Colonic mucosa (tissue), 4 donors: ENCODE data around the gene STC2. TPM values are rescaled to one million over a fixed set of nuclear protein-coding genes. Genes with fewer than 3 reads are reported as not detected.
"Not testable (repeated sequence)": the region's sequence is repeated elsewhere in the genome, so short reads cannot be mapped to it uniquely, and the experiment has no call there.

Experiments used
- DNase-seq: peaks from one replicate; pipeline ENCODE4 v3.0.0-alpha.2; 2020
- H3K27ac ChIP-seq: fragments of 200-600 bp; one replicate; pipeline ENCODE4 v1.8.0; 2021
- H3K27me3 ChIP-seq: fragments of 200-600 bp; one replicate; pipeline ENCODE4 v1.8.0; 2021
- H3K36me3 ChIP-seq: fragments of 200-600 bp; one replicate; pipeline ENCODE4 v1.8.0; 2021
- H3K4me1 ChIP-seq: fragments of 200-600 bp; one replicate; pipeline ENCODE4 v1.8.0; 2021; ENCODE audit warnings: mild to moderate bottlenecking
- H3K4me3 ChIP-seq: fragments of 200-600 bp; one replicate; pipeline ENCODE4 v1.8.0; 2021
- H3K9ac ChIP-seq, 2 donors: one replicate each; pipeline ENCODE4 v1.7.0; 2013; ENCODE audit warnings: control low read depth in 2 of 2, low read depth in 2 of 2, low read length in 2 of 2
- H3K9me3 ChIP-seq: fragments of 200-600 bp; one replicate; pipeline ENCODE4 v1.8.0; 2021
- CTCF ChIP-seq: fragments of 200-600 bp; IDR thresholded peaks from one replicate; pipeline ENCODE4 v1.8.0; 2022; ENCODE audit warnings: antibody characterized with exemption, mild to moderate bottlenecking
- intact Hi-C: fragments of 100-400 bp; cut with DNase I; formaldehyde crosslinking; loops from one replicate; pipeline ENCODE4 v1.14.1; 2022
- total RNA-seq, 2 donors: library from RNA; stranded (reverse); fragmentation: NEBNext Ultra II Directional in 1 of 2; extraction: Animal tissue kit (Norgen Biotek cat#: 25700) in 1 of 2; gene quantifications; one replicate each; pipeline ENCODE4 v1.2.1, GENCODE V29; 2021
- donor health status: healthy.
- donor health status: DM: no; HTN: no; CAD: no.
- donor health status: DM: no; HTN: no; CAD: no.

Gene STC2
- total RNA-seq, 2 donors from 2014 or later: 1.8 to 2.5 TPM

- Histone ChIP-seq H3K4me3 (no peak overlapping the region), H3K4me1 (no peaks in the 10 kb centered on the region), H3K9me3 (no peaks in the 10 kb centered on the region), H3K36me3 (no peaks in the 10 kb centered on the region), H3K27me3 (peaks cover 17% of the 10 kb centered on the region), H3K9ac (no peak overlapping the region), H3K27ac (no peak overlapping the region)
- DNase-seq: no peak
- no peak for TF ChIP-seq CTCF
- intact Hi-C loops: loop anchor here (10.0 kb wide), 1 partner anchor 315 kb away; no protein-coding TSS in a partner anchor
These were observed 38.8 kb downstream of the STC2 start for GRCh38 chr5:173289372-173289771.

GRCh38 chr5:173288632-173289031 is 39.6 kb downstream of the STC2 start:
- H3K27me3 ChIP-seq: peaks cover 13% of the 10 kb centered on the region
- no peak overlapping the region for H3K27ac ChIP-seq
- intact Hi-C loops: loop anchor here (10.0 kb wide), 1 partner anchor 314 kb away; no protein-coding TSS in a partner anchor

GRCh38 chr5:173287086-173287485 is 41.1 kb downstream of the STC2 start:
- peaks cover 13% of the 10 kb centered on the region for H3K27me3 ChIP-seq
- intact Hi-C loops: loop anchor here (10.0 kb wide), 1 partner anchor 312 kb away; no protein-coding TSS in a partner anchor

More at GRCh38 chr5:173288632-173289031, 39.6 kb downstream of the STC2 start:
- Histone ChIP-seq H3K36me3 (no peaks in the 10 kb centered on the region), H3K4me3 (no peak overlapping the region), H3K9me3 (no peaks in the 10 kb centered on the region), H3K4me1 (peaks cover 3% of the 10 kb centered on the region), H3K9ac (no peak overlapping the region)
- no peak for TF ChIP-seq CTCF
- no peak for DNase-seq

GRCh38 chr5:173284343-173284958 is 43.8 kb downstream of the STC2 start:
- H3K27me3 ChIP-seq: not testable (repeated sequence)

More at GRCh38 chr5:173287086-173287485, 41.1 kb downstream of the STC2 start:
- Histone ChIP-seq H3K4me3 (no peak overlapping the region), H3K36me3 (no peaks in the 10 kb centered on the region), H3K9me3 (no peaks in the 10 kb centered on the region), H3K9ac (no peak overlapping the region), H3K4me1 (peaks cover 3% of the 10 kb centered on the region), H3K27ac (no peak overlapping the region)
- TF ChIP-seq CTCF: no peak
- no peak for DNase-seq

GRCh38 chr5:173283318-173284288 is 44.6 kb downstream of the STC2 start:
- no peaks in the 10 kb centered on the region for H3K27me3 ChIP-seq
- no peak overlapping the region for H3K9ac ChIP-seq
- H3K4me1 ChIP-seq: peaks cover 3% of the 10 kb centered on the region
- no peak overlapping the region for H3K4me3 ChIP-seq
- intact Hi-C loops: loop anchor here (10.0 kb wide), 1 partner anchor 309 kb away; no protein-coding TSS in a partner anchor
- peak; percentile 26 for TF ChIP-seq CTCF
- H3K9me3 ChIP-seq: no peaks in the 10 kb centered on the region
- no peak overlapping the region for H3K27ac ChIP-seq
- H3K36me3 ChIP-seq: no peaks in the 10 kb centered on the region
- DNase-seq: peak; percentile 72

More at GRCh38 chr5:173284343-173284958, 43.8 kb downstream of the STC2 start:
- intact Hi-C loops: loop anchor here (10.0 kb wide), 1 partner anchor 310 kb away; no protein-coding TSS in a partner anchor
- not testable (repeated sequence) for H3K9me3 ChIP-seq, H3K36me3 ChIP-seq, DNase-seq, H3K4me3 ChIP-seq, H3K27ac ChIP-seq, H3K4me1 ChIP-seq, H3K9ac ChIP-seq
